B cell (primary cell): ENCODE data around the gene PIGQ. TPM values are rescaled to one million over a fixed set of nuclear protein-coding genes. Genes with fewer than 3 reads are reported as not detected.

Experiments
- ATAC-seq: fragments of 200-7000 bp; cut with Tn5 transposase; one replicate; pipeline ENCODE4 v1.10.0; 2021; ENCODE audit warnings: low read depth, mild to moderate bottlenecking, moderate number of reproducible peaks, moderate library complexity
- CTCF ChIA-PET: fragments of 350-600 bp; sonication (Branson Sonifier 250); formaldehyde crosslinking; loops from one replicate; lab custom pipeline; 2021; ENCODE audit warnings: antibody characterized with exemption, inconsistent platforms; lab: Charles Lee
- POLR2A ChIA-PET: fragments of 350-600 bp; sonication (Branson Sonifier 250); formaldehyde crosslinking; loops from one replicate; lab custom pipeline; 2021; ENCODE audit warnings: antibody characterized with exemption; lab: Charles Lee
- DNase-seq: peaks from one replicate; pipeline ENCODE4 v3.0.0; 2013
- H2AFZ ChIP-seq: 2 replicates; pipeline ENCODE4 v1.6.1; 2012; ENCODE audit warnings: mild to moderate bottlenecking, low read depth, low read length; ENCODE audit not compliant: insufficient read depth, poor library complexity, severe bottlenecking
- H3K27ac ChIP-seq, 2 donors: 1 replicate in 1 of 2; 2 replicates in 1 of 2; pipeline ENCODE4 v1.5.1; 2012 to 2013; ENCODE audit warnings: low read length in 2 of 2, mild to moderate bottlenecking in 2 of 2, moderate library complexity in 1 of 2
- H3K27me3 ChIP-seq, 4 experiments: fragments of 200-600 bp in 1 of 4; sonication (generic) in 1 of 4; replicated peaks in 1 of 4; 1 replicate in 2 of 4; 2 replicates in 2 of 4; pipeline versions ENCODE4 v1.6.1 to v1.7.0; 2013 to 2016; ENCODE audit warnings: low read length in 3 of 4, mild to moderate bottlenecking in 2 of 4, mixed read lengths in 1 of 4, moderate library complexity in 1 of 4; ENCODE audit not compliant: insufficient read depth in 4 of 4, control insufficient read depth in 3 of 4; ENCODE audit errors: control extremely low read depth in 1 of 4
- H3K36me3 ChIP-seq, 2 experiments: replicated peaks in 1 of 2; 1 replicate in 1 of 2; 2 replicates in 1 of 2; pipeline versions ENCODE4 v1.6.1 to v1.7.1; 2013; ENCODE audit warnings: low read length in 1 of 2; ENCODE audit not compliant: insufficient read depth in 2 of 2, control insufficient read depth in 1 of 2; ENCODE audit errors: control extremely low read depth in 1 of 2, extremely low read depth in 1 of 2
- H3K4me1 ChIP-seq, 2 donors: fragments of 200-600 bp in 1 of 2; sonication (generic) in 1 of 2; 1 replicate in 1 of 2; 2 replicates in 1 of 2; pipeline versions ENCODE4 v1.5.1 to v1.6.1; 2013 to 2017; ENCODE audit warnings: low read length in 2 of 2; ENCODE audit not compliant: control insufficient read depth in 2 of 2, insufficient read depth in 2 of 2
- H3K4me2 ChIP-seq: replicated peaks from 2 replicates; pipeline ENCODE3; 2012; ENCODE audit warnings: mild to moderate bottlenecking, low read depth, low read length; ENCODE audit not compliant: poor library complexity, severe bottlenecking
- H3K4me3 ChIP-seq, 5 experiments: fragments of 200-600 bp in 1 of 5; sonication (generic) in 1 of 5; 1 replicate in 3 of 5; 2 replicates in 2 of 5; pipeline versions ENCODE4 v1.5.1 to v1.7.0; 2011 to 2016; ENCODE audit warnings: low read length in 4 of 5, mild to moderate bottlenecking in 4 of 5, low read depth in 2 of 5, control low read depth in 1 of 5, moderate library complexity in 1 of 5; ENCODE audit not compliant: insufficient read depth in 1 of 5; ENCODE audit errors: control extremely low read depth in 1 of 5, extremely low read depth in 1 of 5
- H3K79me2 ChIP-seq: fragments of 200-600 bp; sonication (generic); one replicate; pipeline ENCODE4 v1.6.0; 2016; ENCODE audit warnings: low read length; ENCODE audit not compliant: control insufficient read depth, insufficient read depth
- H3K9ac ChIP-seq: fragments of 200-600 bp; sonication (generic); 2 replicates; pipeline ENCODE4 v1.6.1; 2017; ENCODE audit warnings: mild to moderate bottlenecking, low read length, moderate library complexity
- H3K9me3 ChIP-seq, 3 donors: one replicate each; pipeline versions ENCODE4 v1.6.1 to v1.7.1; 2013; ENCODE audit warnings: low read length in 2 of 3; ENCODE audit not compliant: control insufficient read depth in 2 of 3, insufficient read depth in 1 of 3; ENCODE audit errors: control extremely low read depth in 1 of 3
- H4K20me1 ChIP-seq: 2 replicates; pipeline ENCODE4 v1.6.0; 2012; ENCODE audit warnings: mild to moderate bottlenecking, low read length; ENCODE audit not compliant: insufficient read depth, control insufficient read depth, poor library complexity, severe bottlenecking
- H3K27ac Mint-ChIP-seq: one replicate; pipeline ENCODE4 v1.8.0; 2021; ENCODE audit warnings: mixed read lengths
- H3K27me3 Mint-ChIP-seq: one replicate; pipeline ENCODE4 v1.8.0; 2021; ENCODE audit warnings: mixed read lengths
- H3K4me1 Mint-ChIP-seq: one replicate; pipeline ENCODE4 v1.8.0; 2021; ENCODE audit warnings: mixed read lengths
- H3K4me3 Mint-ChIP-seq: one replicate; pipeline ENCODE4 v1.8.0; 2021; ENCODE audit warnings: mixed read lengths
- H3K9me3 Mint-ChIP-seq: one replicate; pipeline ENCODE4 v1.8.0; 2022; ENCODE audit warnings: mixed read lengths; ENCODE audit not compliant: insufficient read depth
- EZH2 ChIP-seq: IDR thresholded peaks from 2 replicates; pipeline ENCODE4 v1.6.1; 2012; ENCODE audit warnings: borderline replicate concordance, low read depth, mild to moderate bottlenecking, moderate library complexity, low read length; ENCODE audit not compliant: insufficient read depth, poor library complexity, severe bottlenecking
- WGBS: methylation state at CpG from one replicate; pipeline ENCODE4 v1.1.5; 2013; ENCODE audit warnings: missing lambda C conversion rate; ENCODE audit not compliant: insufficient coverage; 5-methylcytosine and 5-hydroxymethylcytosine counted together
- intact Hi-C: fragments of 100-400 bp; cut with micrococcal nuclease; formaldehyde crosslinking; loops from one replicate; pipeline ENCODE4 v1.10.0; 2022
- polyA plus RNA-seq: library from polyadenylated mRNA; depleted of rRNA; stranded (reverse); fragments of >200 nt; gene quantifications from 2 replicates; pipeline ENCODE4 v1.2.3, GENCODE V29; 2012
- total RNA-seq, 2 donors: library from RNA; stranded (reverse); fragments of 120-200 nt in 1 of 2; gene quantifications; 1 replicate in 1 of 2; 2 replicates in 1 of 2; pipeline versions ENCODE4 v1.2.3 to v1.2.4, GENCODE V29; 2013 to 2022
- TF ChIP-seq, protein P1 (sequence below): fragments of 200-600 bp; IDR thresholded peaks from one replicate; pipeline ENCODE4 v1.8.0; 2022; ENCODE audit warnings: antibody characterized with exemption, mild to moderate bottlenecking

PIGQ gene
- total and polyA plus RNA-seq, 2 donors (not counting 1 experiment from before 2014, with no cell fraction given), result 56.9 to 68.5 TPM

- no peak overlapping the region for H3K9ac ChIP-seq
- H3K4me1 ChIP-seq, result peaks cover 14 to 30% of the 10 kb centered on the region in 2 donors
- ATAC-seq, result no peak
- H3K4me3 ChIP-seq, result no peak overlapping the region
- H3K27me3 Mint-ChIP-seq, result no peaks in the 10 kb centered on the region
- TF ChIP-seq EZH2, result no peak
- TF ChIP-seq, protein P1, sequence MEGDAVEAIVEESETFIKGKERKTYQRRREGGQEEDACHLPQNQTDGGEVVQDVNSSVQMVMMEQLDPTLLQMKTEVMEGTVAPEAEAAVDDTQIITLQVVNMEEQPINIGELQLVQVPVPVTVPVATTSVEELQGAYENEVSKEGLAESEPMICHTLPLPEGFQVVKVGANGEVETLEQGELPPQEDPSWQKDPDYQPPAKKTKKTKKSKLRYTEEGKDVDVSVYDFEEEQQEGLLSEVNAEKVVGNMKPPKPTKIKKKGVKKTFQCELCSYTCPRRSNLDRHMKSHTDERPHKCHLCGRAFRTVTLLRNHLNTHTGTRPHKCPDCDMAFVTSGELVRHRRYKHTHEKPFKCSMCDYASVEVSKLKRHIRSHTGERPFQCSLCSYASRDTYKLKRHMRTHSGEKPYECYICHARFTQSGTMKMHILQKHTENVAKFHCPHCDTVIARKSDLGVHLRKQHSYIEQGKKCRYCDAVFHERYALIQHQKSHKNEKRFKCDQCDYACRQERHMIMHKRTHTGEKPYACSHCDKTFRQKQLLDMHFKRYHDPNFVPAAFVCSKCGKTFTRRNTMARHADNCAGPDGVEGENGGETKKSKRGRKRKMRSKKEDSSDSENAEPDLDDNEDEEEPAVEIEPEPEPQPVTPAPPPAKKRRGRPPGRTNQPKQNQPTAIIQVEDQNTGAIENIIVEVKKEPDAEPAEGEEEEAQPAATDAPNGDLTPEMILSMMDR, result no peak
- no peak overlapping the region for H3K27ac ChIP-seq
- H3K27ac Mint-ChIP-seq, result peak overlapping the region; percentile 80
- DNase-seq, result no peak
- H4K20me1 ChIP-seq, result peaks cover 53% of the 10 kb centered on the region
- no peak overlapping the region for H2AFZ ChIP-seq
- H3K36me3 ChIP-seq, result no peaks in the 10 kb centered on the region
- peaks cover 48% of the 10 kb centered on the region for H3K4me1 Mint-ChIP-seq
- H3K4me3 Mint-ChIP-seq, result peak overlapping the region; percentile 90
- CTCF ChIA-PET, result no interaction called here
- POLR2A ChIA-PET, result no interaction called here
- no peaks in the 10 kb centered on the region for H3K9me3 ChIP-seq
- intact Hi-C loops, result no loop called here
- no peaks in the 10 kb centered on the region for H3K9me3 Mint-ChIP-seq
- no peak overlapping the region for H3K4me2 ChIP-seq
- 84% methylated on average over 4 of the region's 8 CpGs for WGBS
- no peaks in the 10 kb centered on the region for H3K27me3 ChIP-seq
- peaks cover 71% of the 10 kb centered on the region for H3K79me2 ChIP-seq
These were observed 21.5 kb downstream of the PIGQ start for GRCh38 chr16:591231-591630.

DNA sequence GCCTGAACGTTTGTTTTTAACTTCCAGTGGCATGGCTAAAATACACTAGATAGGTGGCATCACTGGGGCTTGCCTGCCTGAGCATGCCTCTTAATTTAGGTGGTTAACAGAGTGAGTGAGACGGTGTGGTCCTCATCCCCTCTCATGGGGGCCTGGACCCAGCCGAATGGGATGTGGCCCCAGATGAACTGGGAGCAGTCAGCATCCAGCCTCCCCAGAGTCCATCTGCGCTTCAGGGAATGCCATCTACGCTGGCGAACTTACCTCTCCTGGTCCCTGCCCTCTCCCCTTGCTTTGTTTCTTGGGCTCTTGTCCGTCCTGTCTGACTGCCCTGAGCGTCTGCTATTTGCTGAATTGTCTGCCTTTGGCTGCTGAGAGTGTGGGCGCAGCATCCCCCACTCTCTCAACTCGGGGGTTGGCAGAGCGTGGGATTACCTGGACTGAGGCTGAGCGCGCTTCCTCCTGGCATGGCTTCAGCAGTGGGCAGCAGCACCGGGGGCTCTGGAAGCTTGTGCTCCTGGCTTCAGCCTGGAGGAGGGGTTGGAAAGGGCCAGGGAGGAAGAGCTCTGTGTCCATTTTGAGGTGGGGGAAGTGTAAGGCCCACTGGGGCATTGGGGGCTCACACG lies 22.2 kb downstream of the PIGQ start:
- Histone ChIP-seq H3K4me3 (no peak overlapping the region), H3K36me3 (no peaks in the 10 kb centered on the region), H3K4me2 (no peak overlapping the region), H3K79me2 (peaks cover 72% of the 10 kb centered on the region), H3K9me3 (no peaks in the 10 kb centered on the region), H3K27me3 (no peaks in the 10 kb centered on the region), H4K20me1 (peaks cover 47% of the 10 kb centered on the region), H3K4me1 (peaks cover 14 to 30% of the 10 kb centered on the region in 2 donors), H3K9ac (no peak overlapping the region), H2AFZ (no peak overlapping the region), H3K27ac (no peak overlapping the region)
- no peak for DNase-seq
- ChIA-PET CTCF (no interaction called here), POLR2A (interaction anchor here (0.6 to 1.4 kb wide), 2 partner anchors 45 to 396 kb away, joined by 3 to 5 read pairs; partner anchors contain the start of gene METTL26)
- Mint-ChIP-seq H3K27ac (no peak overlapping the region), H3K4me3 (peak overlapping the region; percentile 39), H3K27me3 (no peaks in the 10 kb centered on the region), H3K4me1 (peaks cover 48% of the 10 kb centered on the region), H3K9me3 (no peaks in the 10 kb centered on the region)
- TF ChIP-seq EZH2, result no peak
- TF ChIP-seq, protein P1, result no peak
- intact Hi-C loops, result no loop called here
- 93% methylated on average over 15 of the region's 15 CpGs for WGBS
- ATAC-seq, result no peak
